HG02798 (cell line): ENCODE measurements around the gene TNFRSF1B.
"Not testable (repeated sequence)": the region's sequence is repeated elsewhere in the genome, so short reads cannot be mapped to it uniquely, and the experiment has no call there.

Experiments used
- ATAC-seq: cut with Tn5 transposase; IDR thresholded peaks from one replicate; pipeline ENCODE4 v1.9.1; 2021; ENCODE audit warnings: mild to moderate bottlenecking; ENCODE audit not compliant: unreplicated experiment, poor library complexity

Gene TNFRSF1B

GRCh38 chr1:12208271-12208670 is 41.5 kb downstream of the TNFRSF1B start:
- ATAC-seq, result no peak

GRCh38 chr1:12208764-12209494 is 42.1 kb downstream of the TNFRSF1B start:
- ATAC-seq, result peak; percentile 36

- no peak for ATAC-seq
Observed at GRCh38 chr1:12209495-12209832, 42.7 kb downstream of the TNFRSF1B start.

- no peak for ATAC-seq
Observed at GRCh38 chr1:12215118-12215961, 48.5 kb downstream of the TNFRSF1B start.

- ATAC-seq, result no peak
Observed at GRCh38 chr1:12219800-12220199, 53.0 kb downstream of the TNFRSF1B start.

- ATAC-seq, result no peak
Observed at GRCh38 chr1:12220890-12221289, 54.1 kb downstream of the TNFRSF1B start.

GRCh38 chr1:12222700-12223099 is 55.9 kb downstream of the TNFRSF1B start:
- not testable (repeated sequence) for ATAC-seq

GRCh38 chr1:12224092-12224491 is 57.3 kb downstream of the TNFRSF1B start:
- ATAC-seq, result not testable (repeated sequence)

GRCh38 chr1:12228979-12229378 is 62.2 kb downstream of the TNFRSF1B start:
- no peak for ATAC-seq

- no peak for ATAC-seq
Observed at GRCh38 chr1:12229386-12229834, 62.6 kb downstream of the TNFRSF1B start.

GRCh38 chr1:12229835-12230548 is 63.2 kb downstream of the TNFRSF1B start, which contains the start of gene VPS13D:
TSS of gene VPS13D (plus strand) at chr1:12230030. CDS start at chr1:12234267, 4,237 bp downstream.
- ATAC-seq, result peak; percentile 89

GRCh38 chr1:12230549-12231275 is 63.9 kb downstream of the TNFRSF1B start:
- peak; percentile 14 for ATAC-seq

- no peak for ATAC-seq
Observed at GRCh38 chr1:12231276-12231595, 64.4 kb downstream of the TNFRSF1B start.

GRCh38 chr1:12232221-12232620 is 65.4 kb downstream of the TNFRSF1B start:
- no peak for ATAC-seq

- ATAC-seq, result no peak
Observed at GRCh38 chr1:12244078-12244477, 77.3 kb downstream of the TNFRSF1B start.

GRCh38 chr1:12244585-12244984 is 77.8 kb downstream of the TNFRSF1B start:
- ATAC-seq, result no peak

GRCh38 chr1:12245116-12245515 is 78.3 kb downstream of the TNFRSF1B start:
- ATAC-seq, result no peak

GRCh38 chr1:12245733-12246132 is 78.9 kb downstream of the TNFRSF1B start:
- ATAC-seq, result no peak

GRCh38 chr1:12246584-12246983 is 79.8 kb downstream of the TNFRSF1B start:
- no peak for ATAC-seq

- ATAC-seq, result no peak
Observed at GRCh38 chr1:12249181-12249580, 82.4 kb downstream of the TNFRSF1B start.
